Measurements from ENCODE around the gene GNAQ. TPM values are rescaled to one million over a fixed set of nuclear protein-coding genes. Genes with fewer than 3 reads are reported as not detected.

Gene GNAQ
- polyA plus RNA-seq, 1 donor (not counting 4 experiments of a cell fraction or from before 2014, with no cell fraction given) = 64.3 TPM

GRCh38 chr9:77825361-77825760 lies 206.2 kb downstream of the GNAQ start:
- Histone ChIP-seq H3K4me3 (ENCODE audit: control insufficient read depth in 2 of 3, extremely low read depth in 1 of 3, insufficient read depth in 2 of 3, low read depth in 1 of 3, low read length in 3 of 3) (no peak overlapping the region), H4K20me1 (ENCODE audit: control insufficient read depth, extremely low read depth, insufficient read depth, low read length) (no peaks in the 10 kb centered on the region), H3K27ac (ENCODE audit: control insufficient read depth, insufficient read depth, low read length) (no peak overlapping the region), H2AFZ (ENCODE audit: control insufficient read depth, low read length) (no peak overlapping the region), H3K79me2 (ENCODE audit: control insufficient read depth, insufficient read depth, low read length) (no peaks in the 10 kb centered on the region), H3K9me3 (ENCODE audit: control insufficient read depth, low read depth, low read length) (no peaks in the 10 kb centered on the region), H3K4me1 (ENCODE audit: control insufficient read depth, extremely low read depth, insufficient read depth, low read length) (no peaks in the 10 kb centered on the region), H3K36me3 (ENCODE audit: control insufficient read depth in 2 of 2, extremely low read depth in 1 of 2, insufficient read depth in 2 of 2, low read length in 2 of 2) (peaks cover 1 to 3% of the 10 kb centered on the region in 2 experiments), H3K27me3 (ENCODE audit: control insufficient read depth, extremely low read depth, insufficient read depth, low read length) (no peaks in the 10 kb centered on the region), H3K9me1 (ENCODE audit: control insufficient read depth, extremely low read depth, insufficient read depth, low read length) (no peaks in the 10 kb centered on the region), H3K9ac (ENCODE audit: control insufficient read depth, extremely low read depth, insufficient read depth, low read length) (no peak overlapping the region), H3K4me2 (ENCODE audit: control insufficient read depth, extremely low read depth, insufficient read depth, low read depth, low read length) (no peak overlapping the region)
- FAIRE-seq = no peak
- TF ChIP-seq, protein P1, sequence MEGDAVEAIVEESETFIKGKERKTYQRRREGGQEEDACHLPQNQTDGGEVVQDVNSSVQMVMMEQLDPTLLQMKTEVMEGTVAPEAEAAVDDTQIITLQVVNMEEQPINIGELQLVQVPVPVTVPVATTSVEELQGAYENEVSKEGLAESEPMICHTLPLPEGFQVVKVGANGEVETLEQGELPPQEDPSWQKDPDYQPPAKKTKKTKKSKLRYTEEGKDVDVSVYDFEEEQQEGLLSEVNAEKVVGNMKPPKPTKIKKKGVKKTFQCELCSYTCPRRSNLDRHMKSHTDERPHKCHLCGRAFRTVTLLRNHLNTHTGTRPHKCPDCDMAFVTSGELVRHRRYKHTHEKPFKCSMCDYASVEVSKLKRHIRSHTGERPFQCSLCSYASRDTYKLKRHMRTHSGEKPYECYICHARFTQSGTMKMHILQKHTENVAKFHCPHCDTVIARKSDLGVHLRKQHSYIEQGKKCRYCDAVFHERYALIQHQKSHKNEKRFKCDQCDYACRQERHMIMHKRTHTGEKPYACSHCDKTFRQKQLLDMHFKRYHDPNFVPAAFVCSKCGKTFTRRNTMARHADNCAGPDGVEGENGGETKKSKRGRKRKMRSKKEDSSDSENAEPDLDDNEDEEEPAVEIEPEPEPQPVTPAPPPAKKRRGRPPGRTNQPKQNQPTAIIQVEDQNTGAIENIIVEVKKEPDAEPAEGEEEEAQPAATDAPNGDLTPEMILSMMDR (optimal IDR thresholded peaks at IDR 0.05 in 1 of 3, IDR thresholded peaks at IDR 0.05 in 1 of 3, conservative IDR thresholded peaks at IDR 0.05 in 1 of 3; ENCODE audit: extremely low read depth in 1 of 3, insufficient read depth in 2 of 3, low read length in 3 of 3) = no peak
- no peak for TF ChIP-seq EZH2 (IDR thresholded peaks at IDR 0.05; ENCODE audit: low read length)
- no peak for DNase-seq (ENCODE audit: low read depth, low spot score)
- dilution Hi-C loops (cut with MboI; ENCODE audit: extremely low pct_ligation_motif_present, low sequenced_read_pairs) = no loop called here

- H3K4me1 ChIP-seq (ENCODE audit: control insufficient read depth, extremely low read depth, insufficient read depth, low read length) = peaks cover 6% of the 10 kb centered on the region
- H3K9me3 ChIP-seq (ENCODE audit: control insufficient read depth, low read depth, low read length) = no peaks in the 10 kb centered on the region
- no peak overlapping the region for H3K4me3 ChIP-seq (ENCODE audit: control insufficient read depth in 2 of 3, extremely low read depth in 1 of 3, insufficient read depth in 2 of 3, low read depth in 1 of 3, low read length in 3 of 3)
- H4K20me1 ChIP-seq (ENCODE audit: control insufficient read depth, extremely low read depth, insufficient read depth, low read length) = no peaks in the 10 kb centered on the region
- TF ChIP-seq, protein P1 (optimal IDR thresholded peaks at IDR 0.05 in 1 of 3, IDR thresholded peaks at IDR 0.05 in 1 of 3, conservative IDR thresholded peaks at IDR 0.05 in 1 of 3; ENCODE audit: extremely low read depth in 1 of 3, insufficient read depth in 2 of 3, low read length in 3 of 3) = no peak
- no peak for TF ChIP-seq EZH2 (IDR thresholded peaks at IDR 0.05; ENCODE audit: low read length)
- FAIRE-seq (peak; percentile 96), DNase-seq (ENCODE audit: low read depth, low spot score) (no peak)
- no peak overlapping the region for H3K27ac ChIP-seq (ENCODE audit: control insufficient read depth, insufficient read depth, low read length)
- no peak overlapping the region for H3K4me2 ChIP-seq (ENCODE audit: control insufficient read depth, extremely low read depth, insufficient read depth, low read depth, low read length)
- no peaks in the 10 kb centered on the region for H3K27me3 ChIP-seq (ENCODE audit: control insufficient read depth, extremely low read depth, insufficient read depth, low read length)
- H3K9ac ChIP-seq (ENCODE audit: control insufficient read depth, extremely low read depth, insufficient read depth, low read length) = no peak overlapping the region
- H3K9me1 ChIP-seq (ENCODE audit: control insufficient read depth, extremely low read depth, insufficient read depth, low read length) = no peaks in the 10 kb centered on the region
- peaks cover 1 to 3% of the 10 kb centered on the region in 2 experiments for H3K36me3 ChIP-seq (ENCODE audit: control insufficient read depth in 2 of 2, extremely low read depth in 1 of 2, insufficient read depth in 2 of 2, low read length in 2 of 2)
- peaks cover 2% of the 10 kb centered on the region for H3K79me2 ChIP-seq (ENCODE audit: control insufficient read depth, insufficient read depth, low read length)
- dilution Hi-C loops (cut with MboI; ENCODE audit: extremely low pct_ligation_motif_present, low sequenced_read_pairs) = no loop called here
- H2AFZ ChIP-seq (ENCODE audit: control insufficient read depth, low read length) = no peak overlapping the region
Observed at GRCh38 chr9:77820293-77820954, 211.2 kb downstream of the GNAQ start.

Data from keratinocyte (primary cell).